Natural killer cell (primary cell): ENCODE data around the gene KCNH1. TPM values are rescaled to one million over a fixed set of nuclear protein-coding genes. Genes with fewer than 3 reads are reported as not detected.

Experiments used
- ATAC-seq, 3 donors: fragments of 150-1000 bp in 2 of 3; fragments of 200-7000 bp in 1 of 3; cut with Tn5 transposase; 1 replicate in 1 of 3; 2 replicates in 2 of 3; pipeline ENCODE4 v1.10.0; 2021; ENCODE audit warnings: mild to moderate bottlenecking in 2 of 3, moderate library complexity in 2 of 3
- DNase-seq, 2 donors: peaks; one replicate each; pipeline versions ENCODE4 v3.0.0 to v3.0.0-alpha.2; 2013 to 2021; ENCODE audit warnings: mixed read lengths in 1 of 2
- H3K27ac ChIP-seq: one replicate; pipeline ENCODE4 v1.5.1; 2013; ENCODE audit warnings: mild to moderate bottlenecking, low read length
- H3K27me3 ChIP-seq: one replicate; pipeline ENCODE4 v1.6.1; 2013; ENCODE audit warnings: low read length; ENCODE audit not compliant: control insufficient read depth, insufficient read depth
- H3K36me3 ChIP-seq: one replicate; pipeline ENCODE4 v1.6.1; 2013; ENCODE audit warnings: low read length; ENCODE audit not compliant: control insufficient read depth, insufficient read depth
- H3K4me1 ChIP-seq: one replicate; pipeline ENCODE4 v1.6.1; 2013; ENCODE audit warnings: low read length; ENCODE audit not compliant: control insufficient read depth, insufficient read depth
- H3K4me3 ChIP-seq: one replicate; pipeline ENCODE4 v1.5.1; 2013; ENCODE audit warnings: low read length
- H3K9me3 ChIP-seq: one replicate; pipeline ENCODE4 v1.6.1; 2013; ENCODE audit warnings: low read length; ENCODE audit not compliant: control insufficient read depth, insufficient read depth
- H3K27ac Mint-ChIP-seq, 2 donors: one replicate each; pipeline ENCODE4 v1.8.0; 2022; ENCODE audit warnings: mild to moderate bottlenecking in 2 of 2, mixed read lengths in 2 of 2, moderate library complexity in 1 of 2
- H3K27me3 Mint-ChIP-seq, 2 donors: one replicate each; pipeline ENCODE4 v1.8.0; 2022; ENCODE audit warnings: low read depth in 2 of 2, mixed read lengths in 2 of 2
- H3K36me3 Mint-ChIP-seq: one replicate; pipeline ENCODE4 v1.8.0; 2022; ENCODE audit warnings: mixed read lengths
- H3K4me1 Mint-ChIP-seq, 2 donors: one replicate each; pipeline ENCODE4 v1.8.0; 2022; ENCODE audit warnings: mixed read lengths in 2 of 2
- H3K4me3 Mint-ChIP-seq: one replicate; pipeline ENCODE4 v1.8.0; 2022; ENCODE audit warnings: mild to moderate bottlenecking, moderate library complexity, mixed read lengths
- H3K9me3 Mint-ChIP-seq, 2 donors: one replicate each; pipeline ENCODE4 v1.8.0; 2022; ENCODE audit warnings: mixed read lengths in 2 of 2
- CTCF ChIP-seq: fragments of 200-600 bp; IDR thresholded peaks from one replicate; pipeline ENCODE4 v1.8.0; 2022; ENCODE audit warnings: antibody characterized with exemption
- WGBS: methylation state at CpG from one replicate; pipeline ENCODE4 v1.1.7; 2013; ENCODE audit warnings: missing lambda C conversion rate; ENCODE audit not compliant: insufficient coverage; 5-methylcytosine and 5-hydroxymethylcytosine counted together
- intact Hi-C: fragments of 100-400 bp; cut with micrococcal nuclease; formaldehyde crosslinking; loops from one replicate; pipeline ENCODE4 v1.14.2; 2022
- total RNA-seq, 4 donors: library from RNA; stranded (reverse); fragments of 120-200 nt in 1 of 4; gene quantifications; one replicate each; pipeline versions ENCODE4 v1.2.3 to v1.2.4, GENCODE V29; 2013 to 2022

Gene KCNH1
- total RNA-seq, 3 donors from 2014 or later (not counting 1 experiment from before 2014, with no cell fraction given) = not detected

GRCh38 chr1:211036381-211037060 is 97.4 kb downstream of the KCNH1 start:
- ATAC-seq (no peak), DNase-seq (no peak)

DNA sequence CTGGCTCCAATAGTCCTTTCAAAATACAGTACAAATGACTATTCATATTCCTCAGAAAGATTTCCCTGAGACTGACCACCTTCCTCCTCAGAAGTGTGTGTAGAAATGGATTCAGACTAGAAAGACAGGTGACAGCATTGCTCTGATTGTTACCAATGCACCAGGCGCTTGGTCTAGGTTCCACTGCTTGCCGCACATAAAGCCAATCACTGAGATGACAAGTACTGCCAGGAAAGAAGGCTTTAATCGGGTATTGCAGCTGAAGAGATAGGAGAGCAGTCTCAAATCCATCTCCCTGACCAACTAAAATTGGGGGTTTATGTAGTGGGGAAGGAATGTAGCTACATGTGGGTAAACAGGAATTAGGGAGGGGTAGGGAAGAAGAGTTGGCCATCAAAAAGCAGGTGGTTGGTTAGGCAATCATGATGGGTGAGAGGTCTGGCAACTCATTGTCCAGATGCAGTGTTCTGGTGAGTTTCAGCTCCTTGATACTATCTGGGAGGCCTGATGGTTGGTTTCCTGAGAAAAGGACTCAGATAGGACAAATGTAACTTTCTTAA is 98.0 kb downstream of the KCNH1 start:
- H3K27me3 Mint-ChIP-seq = peaks cover 0 to 2% of the 10 kb centered on the region in 2 donors
- no peak for TF ChIP-seq CTCF
- no peaks in the 10 kb centered on the region for H3K4me1 Mint-ChIP-seq
- ATAC-seq = no peak
- Histone ChIP-seq H3K4me1 (no peaks in the 10 kb centered on the region), H3K27me3 (no peaks in the 10 kb centered on the region), H3K27ac (no peak overlapping the region), H3K9me3 (no peaks in the 10 kb centered on the region), H3K36me3 (no peaks in the 10 kb centered on the region), H3K4me3 (no peak overlapping the region)
- no peak overlapping the region for H3K27ac Mint-ChIP-seq
- DNase-seq = no peak
- intact Hi-C loops = no loop called here
- WGBS = 86% methylated on average over 3 of the region's 3 CpGs
- H3K9me3 Mint-ChIP-seq = no peaks in the 10 kb centered on the region
- no peaks in the 10 kb centered on the region for H3K36me3 Mint-ChIP-seq
- no peak overlapping the region for H3K4me3 Mint-ChIP-seq

More at GRCh38 chr1:211036381-211037060, 97.4 kb downstream of the KCNH1 start:
- intact Hi-C loops = no loop called here
- H3K4me1 ChIP-seq = no peaks in the 10 kb centered on the region
- Mint-ChIP-seq H3K27ac (no peak overlapping the region), H3K9me3 (no peaks in the 10 kb centered on the region), H3K36me3 (no peaks in the 10 kb centered on the region), H3K4me1 (no peaks in the 10 kb centered on the region), H3K27me3 (peaks cover 0 to 2% of the 10 kb centered on the region in 2 donors), H3K4me3 (no peak overlapping the region)
- H3K27me3 ChIP-seq = no peaks in the 10 kb centered on the region
- H3K27ac ChIP-seq = no peak overlapping the region
- H3K4me3 ChIP-seq = no peak overlapping the region
- no peak for TF ChIP-seq CTCF
- no peaks in the 10 kb centered on the region for H3K9me3 ChIP-seq
- 96% methylated on average over 3 of the region's 3 CpGs for WGBS
- H3K36me3 ChIP-seq = no peaks in the 10 kb centered on the region

DNA sequence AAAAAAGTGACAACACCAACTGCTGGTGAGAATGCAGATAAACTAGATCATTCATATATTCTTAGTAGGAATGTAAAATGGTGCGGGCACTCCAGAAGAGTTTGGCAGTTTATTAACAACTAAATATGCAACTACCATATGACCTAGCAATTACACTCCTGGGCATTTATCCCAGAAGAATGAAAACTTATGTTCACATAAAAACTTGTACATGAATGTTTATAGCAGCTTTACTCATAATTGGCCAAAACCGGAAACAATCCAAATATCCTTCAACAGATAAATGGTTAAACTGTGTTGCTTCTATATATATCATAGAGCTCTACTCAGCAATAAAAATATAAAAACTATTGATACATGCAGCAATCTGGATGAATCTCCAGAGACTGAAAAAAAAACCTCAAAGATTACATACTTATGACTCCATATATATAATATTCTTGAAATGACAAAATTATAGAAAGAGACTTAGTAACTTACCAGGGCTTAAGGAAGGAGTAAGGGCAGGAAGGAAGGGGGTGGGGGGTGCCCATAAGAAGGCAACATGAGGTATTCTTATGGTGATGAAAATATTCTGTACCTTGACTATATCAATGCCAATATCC is 99.9 kb downstream of the KCNH1 start:
- no peaks in the 10 kb centered on the region for H3K9me3 Mint-ChIP-seq
- 100% methylated on average over 1 of the region's 2 CpGs for WGBS
- H3K27me3 Mint-ChIP-seq = peaks cover 0 to 2% of the 10 kb centered on the region in 2 donors
- no peak overlapping the region for H3K4me3 ChIP-seq
- intact Hi-C loops = no loop called here
- no peak for TF ChIP-seq CTCF
- no peaks in the 10 kb centered on the region for H3K36me3 ChIP-seq
- no peak overlapping the region for H3K27ac Mint-ChIP-seq
- ATAC-seq (no peak), DNase-seq (no peak)
- no peak overlapping the region for H3K4me3 Mint-ChIP-seq
- H3K9me3 ChIP-seq = no peaks in the 10 kb centered on the region
- no peaks in the 10 kb centered on the region for H3K27me3 ChIP-seq
- no peaks in the 10 kb centered on the region for H3K4me1 ChIP-seq
- H3K27ac ChIP-seq = no peak overlapping the region
- H3K36me3 Mint-ChIP-seq = no peaks in the 10 kb centered on the region
- H3K4me1 Mint-ChIP-seq = no peaks in the 10 kb centered on the region
